Kidney glomerular epithelial cell (primary cell): Measurements from ENCODE around the gene MYO5A.
"Not testable (repeated sequence)": the region's sequence is repeated elsewhere in the genome, so short reads cannot be mapped to it uniquely, and the experiment has no call there.

Experiments used
- DNase-seq: peaks from one replicate; lab custom pipeline; 2025; lab: John Stamatoyannopoulos, UW

MYO5A gene

DNA sequence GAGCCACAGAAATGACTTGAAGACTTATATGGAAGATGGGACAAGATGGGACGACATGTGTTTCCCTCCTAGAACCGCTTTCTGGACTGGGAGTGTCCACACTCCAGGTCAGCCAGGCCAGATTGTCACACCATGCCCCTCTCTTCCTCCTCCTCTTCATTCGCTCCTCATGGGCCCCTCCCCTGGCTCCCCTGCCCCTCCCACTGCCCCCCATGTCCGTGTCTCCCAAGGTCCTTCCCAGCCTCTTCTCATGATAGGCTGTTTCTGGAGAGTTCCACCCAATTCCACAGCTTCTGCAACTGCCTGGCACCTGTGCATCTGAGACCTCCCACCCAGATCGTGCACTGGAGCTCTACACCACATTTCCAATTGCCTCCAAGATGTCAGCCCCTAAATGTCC is 239.7 kb downstream of the MYO5A start:
- no peak for DNase-seq

GRCh38 chr15:52288051-52288942 is 240.4 kb downstream of the MYO5A start:
- peak; percentile 85 for DNase-seq

DNA sequence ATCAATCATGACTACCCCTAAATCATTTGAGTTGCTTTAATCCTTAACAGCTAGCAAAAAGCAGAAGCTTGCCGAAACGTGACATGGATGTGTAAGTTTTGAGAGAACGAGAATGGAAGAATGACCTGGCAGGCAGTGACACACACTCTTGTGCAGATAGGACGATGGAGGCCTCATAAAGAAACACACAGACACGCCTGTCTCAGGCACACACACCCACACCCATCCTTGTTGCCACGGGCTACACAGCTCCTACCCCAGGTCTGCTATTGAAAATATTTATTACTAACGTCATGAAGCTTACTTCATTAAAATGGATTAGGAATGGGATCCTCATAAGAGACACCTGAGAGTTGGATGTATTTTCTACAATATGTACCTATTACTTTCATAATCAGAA is 241.6 kb downstream of the MYO5A start:
- no peak for DNase-seq

DNA sequence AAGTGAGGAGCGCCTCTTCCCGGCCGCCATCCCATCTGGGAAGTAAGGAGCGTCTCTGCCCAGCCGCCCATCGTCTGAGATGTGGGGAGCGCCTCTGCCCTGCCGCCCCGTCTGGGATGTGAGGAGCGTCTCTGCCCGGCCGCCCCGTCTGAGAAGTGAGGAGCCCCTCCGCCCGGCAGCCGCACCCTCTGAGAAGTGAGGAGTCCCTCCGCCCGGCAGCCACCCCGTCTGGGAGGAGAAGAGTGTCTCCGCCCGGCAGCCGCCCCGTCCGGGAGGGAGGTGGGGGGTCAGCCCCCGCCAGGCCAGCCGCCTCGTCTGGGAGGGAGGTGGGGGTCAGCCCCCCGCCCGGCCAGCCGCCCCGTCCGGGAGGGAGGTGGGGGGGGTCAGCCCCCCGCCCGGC is 242.7 kb downstream of the MYO5A start:
- DNase-seq = not testable (repeated sequence)

- no peak for DNase-seq
Observed at GRCh38 chr15:52284164-52284563, 244.5 kb downstream of the MYO5A start.

- DNase-seq = no peak
Observed at GRCh38 chr15:52283281-52283680, 245.4 kb downstream of the MYO5A start.

- no peak for DNase-seq
Observed at GRCh38 chr15:52282418-52282817, 246.3 kb downstream of the MYO5A start.

DNA sequence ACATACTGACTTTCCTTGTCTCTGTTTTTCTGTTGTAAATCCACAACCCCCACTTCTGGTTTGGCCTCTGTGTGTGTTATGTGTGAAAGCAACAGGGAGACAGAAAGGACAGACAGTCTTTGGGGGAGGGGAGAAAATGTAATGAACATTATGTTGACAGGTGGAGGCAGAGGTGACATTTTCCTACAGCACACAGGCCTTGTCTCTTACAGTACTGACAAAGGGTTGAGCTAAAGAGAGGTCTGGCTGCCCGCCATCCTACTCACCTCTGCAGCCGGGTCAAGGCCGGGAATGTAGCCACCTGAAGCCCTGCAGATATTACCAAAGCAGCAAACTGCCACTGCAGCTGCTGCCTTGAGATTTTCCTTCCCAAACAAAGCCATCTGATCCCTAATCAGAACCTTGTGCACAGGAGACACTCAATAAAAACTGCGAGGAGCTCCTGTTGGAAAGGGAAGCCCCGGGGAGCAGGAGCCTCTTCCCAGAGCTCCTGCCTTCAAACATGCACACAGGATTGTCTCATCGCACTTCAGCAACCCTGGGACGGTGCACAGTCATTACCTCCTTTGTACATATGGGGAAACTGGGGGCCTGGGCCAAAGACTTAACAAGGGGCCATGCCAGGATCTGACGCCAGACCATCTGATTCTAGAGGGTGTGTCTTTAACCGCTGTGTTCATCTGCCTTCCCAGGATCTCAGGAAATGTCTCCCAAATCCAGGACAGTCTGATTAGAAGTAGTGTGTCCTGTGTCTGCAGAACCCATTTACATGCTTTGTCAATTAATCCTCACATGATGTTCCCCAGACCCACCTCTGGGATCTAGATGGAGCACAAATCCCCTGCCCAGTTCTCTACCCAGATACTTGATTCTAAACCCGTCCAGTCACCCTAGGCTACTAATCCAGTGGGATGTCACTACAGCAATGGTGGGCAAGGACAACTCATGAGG is 247.3 kb downstream of the MYO5A start:
- DNase-seq = no peak

DNA sequence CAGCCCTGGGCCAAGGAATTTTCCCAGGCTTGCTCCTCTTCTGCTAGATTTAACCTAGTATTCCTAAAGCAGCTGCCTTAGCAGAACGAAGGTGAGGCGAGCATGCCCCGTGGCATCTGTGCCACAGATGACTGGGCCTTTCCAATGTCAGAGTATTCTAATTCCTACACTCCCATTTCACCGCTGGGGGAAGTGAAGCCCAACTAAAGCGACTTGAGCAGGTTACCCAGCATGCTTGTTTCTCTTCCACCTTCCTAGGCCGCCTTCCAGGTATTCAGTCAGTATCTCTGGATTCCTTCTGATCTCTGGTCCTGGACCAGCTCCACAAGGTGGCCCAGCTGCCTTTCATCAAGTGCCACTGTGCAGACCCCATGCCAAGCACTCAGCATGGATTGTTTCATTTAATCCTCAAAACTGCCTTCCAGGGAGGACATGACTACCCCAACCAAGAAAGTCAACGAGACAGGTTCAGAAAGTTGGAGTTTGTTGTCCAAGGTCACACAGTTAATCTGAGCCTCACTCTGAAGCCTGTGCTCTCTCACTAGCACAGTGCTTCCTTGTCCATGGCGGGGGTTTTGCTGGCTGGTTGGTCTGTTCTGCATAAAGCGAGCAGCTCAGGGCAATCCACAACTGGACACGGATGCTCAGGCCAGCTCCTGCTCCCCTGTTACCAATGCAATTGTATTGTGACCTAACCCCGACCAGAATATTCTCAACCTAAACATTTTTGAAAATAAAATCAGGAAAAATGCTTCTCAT is 248.2 kb downstream of the MYO5A start:
- DNase-seq = no peak

GRCh38 chr15:52278636-52279367 is 249.9 kb downstream of the MYO5A start:
- no peak for DNase-seq

DNA sequence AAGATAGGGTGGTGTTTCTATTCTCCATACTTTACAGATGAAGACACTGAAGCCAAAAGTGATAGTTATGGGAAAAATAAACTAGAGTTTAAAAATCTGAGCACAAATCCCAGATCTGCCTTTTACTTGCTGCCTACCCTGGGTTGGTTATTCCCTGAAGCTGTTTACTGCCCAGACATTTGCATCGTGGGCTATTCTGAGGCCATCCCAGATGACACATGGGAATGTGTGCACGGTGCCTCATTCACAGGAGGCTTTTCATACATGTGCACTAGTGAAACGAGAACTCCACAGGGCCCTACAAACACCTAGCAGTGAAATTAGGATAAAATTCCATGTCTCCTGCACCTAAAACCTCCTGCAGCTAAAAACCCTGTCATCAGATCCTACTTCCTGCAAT is 250.5 kb downstream of the MYO5A start:
- no peak for DNase-seq

DNA sequence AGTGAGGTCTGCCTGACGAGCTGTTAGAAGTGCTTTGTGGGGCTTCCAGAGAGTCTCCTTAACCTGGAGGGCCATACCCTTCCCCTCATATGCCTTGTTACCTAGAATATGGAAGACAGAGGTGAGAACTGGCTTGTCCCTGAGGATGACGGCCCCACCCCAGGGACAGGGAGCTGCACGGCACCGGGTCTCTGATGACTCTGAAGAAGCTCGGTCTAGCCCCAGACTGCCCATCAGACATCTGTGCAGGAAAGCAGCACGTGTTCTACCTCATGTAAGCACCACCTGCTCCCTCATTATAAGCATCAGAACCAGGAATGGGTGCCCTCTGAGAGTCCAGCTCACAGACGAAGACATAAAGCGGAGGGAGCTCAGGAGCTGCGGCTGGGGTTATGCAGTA is 251.1 kb downstream of the MYO5A start:
- no peak for DNase-seq

DNA sequence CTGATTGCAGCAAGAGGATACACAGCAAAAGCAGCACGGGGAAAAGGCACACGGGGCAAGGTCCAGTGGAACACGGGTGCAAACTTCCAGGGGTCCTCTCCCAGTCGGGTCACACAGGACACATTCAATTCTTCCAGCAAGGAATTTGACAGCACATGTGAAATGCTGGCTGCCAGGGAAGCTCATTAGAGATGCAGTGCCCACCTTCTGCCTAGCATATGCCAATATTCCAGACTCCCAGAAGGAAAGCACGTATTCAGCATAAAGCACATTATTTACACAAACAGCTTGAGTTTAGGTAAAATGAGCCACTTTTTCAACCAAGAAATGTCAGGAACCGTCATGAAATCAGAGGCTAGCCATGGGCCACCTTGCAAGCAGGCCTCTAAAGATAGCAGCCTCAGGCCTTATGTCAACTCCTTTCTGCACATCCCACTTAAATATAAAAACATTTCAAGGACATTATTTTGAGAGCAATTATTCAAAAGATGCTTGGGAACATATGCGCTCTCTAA is 252.4 kb downstream of the MYO5A start:
- DNase-seq = no peak

- no peak for DNase-seq
Observed at GRCh38 chr15:52263563-52264282, 265.0 kb downstream of the MYO5A start.

DNA sequence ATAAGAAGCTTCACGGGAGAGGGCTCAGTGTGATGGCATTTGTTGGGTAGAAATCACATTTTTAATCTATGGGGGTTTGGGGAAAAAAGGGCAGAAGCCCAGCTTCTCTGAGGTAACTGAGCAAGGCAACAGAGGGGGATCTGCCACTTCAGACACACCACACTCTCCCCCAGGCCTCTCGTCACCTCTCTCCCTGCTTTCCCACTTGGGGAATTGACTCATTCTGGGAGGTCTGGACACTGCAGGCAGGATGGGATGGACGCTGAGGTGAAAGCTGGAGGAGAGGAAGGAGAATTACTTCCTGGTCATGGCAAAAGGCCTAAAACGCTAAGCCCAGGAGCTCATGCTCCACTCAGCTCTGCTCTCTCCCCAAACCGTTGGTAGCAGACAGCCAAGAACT is 266.3 kb downstream of the MYO5A start:
- DNase-seq = no peak

DNA sequence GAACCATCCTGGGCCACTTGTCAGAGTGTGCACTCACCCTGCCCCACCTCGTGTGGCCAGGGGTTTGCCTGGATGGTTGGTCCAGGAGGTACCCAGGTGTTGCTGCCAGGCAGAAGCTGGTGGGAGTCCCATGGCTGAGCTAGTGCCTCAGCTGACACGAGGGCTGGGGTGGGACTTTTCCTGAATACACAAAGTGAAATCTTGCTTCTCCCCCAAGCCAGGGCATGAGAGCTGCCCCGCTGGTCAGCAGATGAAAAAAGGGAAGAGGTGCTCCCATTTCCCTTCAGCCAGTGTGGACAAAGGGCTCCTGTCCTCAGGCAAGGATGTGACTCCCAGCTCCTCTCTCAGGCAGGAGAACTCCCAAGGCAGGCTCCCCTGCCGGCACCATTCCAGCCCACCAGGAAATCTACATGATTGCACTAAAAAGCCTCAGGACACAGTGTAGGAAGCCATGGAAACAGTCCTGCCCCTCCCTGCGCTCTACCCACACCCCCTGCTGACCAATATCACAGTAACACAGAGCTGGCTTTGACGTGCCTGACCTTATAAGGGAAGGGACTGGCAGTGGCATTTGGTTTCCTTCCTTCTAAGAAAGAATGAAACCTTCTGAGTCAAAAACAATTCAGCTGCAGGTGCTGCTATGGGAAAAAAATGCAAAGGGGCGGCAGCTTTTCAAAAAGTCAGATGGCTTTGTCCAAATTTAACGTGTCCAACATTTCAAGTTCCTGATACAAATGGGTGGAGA is 267.0 kb downstream of the MYO5A start:
- DNase-seq = peak; percentile 71

- no peak for DNase-seq
Observed at GRCh38 chr15:52261026-52261425, 267.7 kb downstream of the MYO5A start.

DNA sequence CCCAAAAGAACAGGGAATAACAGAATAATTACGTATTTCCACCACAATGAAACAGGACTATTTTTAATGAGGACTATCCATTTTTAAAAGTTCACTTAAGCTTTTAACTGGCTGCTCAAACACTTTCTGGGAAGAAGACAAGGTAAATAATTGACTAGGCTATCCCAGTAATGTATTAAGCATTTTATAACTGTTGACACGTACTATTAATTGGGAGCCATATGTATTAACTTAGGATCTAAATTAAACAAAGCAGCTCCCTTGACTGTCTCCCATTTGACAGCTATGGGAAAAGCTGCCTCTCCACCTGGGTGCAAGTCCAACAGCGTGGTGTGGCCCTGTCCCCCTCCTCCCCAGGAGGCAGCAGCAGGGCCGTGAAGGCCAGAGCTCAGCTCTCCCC is 269.2 kb downstream of the MYO5A start:
- no peak for DNase-seq

DNA sequence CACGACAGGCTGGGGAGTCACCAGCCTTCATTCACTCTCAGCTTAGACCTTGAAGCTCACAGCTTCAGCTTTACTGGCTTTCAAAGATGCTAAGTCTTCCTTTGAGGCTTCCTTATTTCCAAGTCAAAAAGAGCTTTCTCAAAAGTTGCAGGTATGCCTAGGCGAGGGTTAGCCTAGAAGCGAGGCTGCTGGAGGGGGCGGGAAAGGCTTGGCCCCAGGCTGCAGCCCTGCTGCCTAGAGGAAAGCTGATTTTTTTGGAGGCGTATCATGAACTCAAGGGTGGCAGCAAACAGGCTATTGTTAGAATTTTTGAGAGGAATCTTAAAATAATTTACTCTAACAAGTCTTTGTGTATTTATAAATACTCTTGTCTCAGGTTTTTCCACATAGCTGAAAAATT is 270.2 kb downstream of the MYO5A start:
- DNase-seq = no peak

- DNase-seq = peak; percentile 72
Observed at GRCh38 chr15:52257734-52258062, 271.0 kb downstream of the MYO5A start.
